Suprapubic skin (tissue), 4 donors: ENCODE measurements around the gene NT5DC3. TPM values are rescaled to one million over a fixed set of nuclear protein-coding genes. Genes with fewer than 3 reads are reported as not detected.

Source experiments
- DNase-seq, 2 donors: peaks; one replicate each; pipeline ENCODE4 v3.0.0-alpha.2; 2019; ENCODE audit warnings: low spot score in 2 of 2
- H3K27ac ChIP-seq: fragments of 200-600 bp; sonication (generic); one replicate; pipeline ENCODE4 v1.5.1; 2019
- H3K27me3 ChIP-seq: fragments of 200-600 bp; sonication (generic); one replicate; pipeline ENCODE4 v1.5.1; 2019
- H3K36me3 ChIP-seq: fragments of 200-600 bp; sonication (generic); one replicate; pipeline ENCODE4 v1.5.1; 2019
- H3K4me1 ChIP-seq: fragments of 200-600 bp; sonication (generic); one replicate; pipeline ENCODE4 v1.5.1; 2019
- H3K4me3 ChIP-seq: fragments of 200-600 bp; sonication (generic); one replicate; pipeline ENCODE4 v1.5.1; 2019; ENCODE audit warnings: mild to moderate bottlenecking
- H3K9me3 ChIP-seq: fragments of 200-600 bp; sonication (generic); one replicate; pipeline ENCODE4 v1.5.1; 2019
- CTCF ChIP-seq, 2 donors: fragments of 200-600 bp in 1 of 2; fragments of 450-650 bp in 1 of 2; sonication (generic) in 1 of 2; IDR thresholded peaks; one replicate each; pipeline ENCODE4 v1.5.1; 2016 to 2019; ENCODE audit warnings: antibody characterized with exemption in 2 of 2, mild to moderate bottlenecking in 1 of 2, moderate library complexity in 1 of 2
- EP300 ChIP-seq: sonication (generic); formaldehyde crosslinking; IDR thresholded peaks from one replicate; pipeline ENCODE4 v1.6.1; 2017; ENCODE audit warnings: antibody characterized with exemption
- POLR2A ChIP-seq, 2 donors: fragments of 450-650 bp; IDR thresholded peaks; one replicate each; pipeline ENCODE4 v1.6.1; 2017; ENCODE audit warnings: antibody characterized with exemption in 2 of 2, mild to moderate bottlenecking in 2 of 2, moderate library complexity in 2 of 2
- POLR2AphosphoS5 ChIP-seq, 3 donors: sonication (generic); formaldehyde crosslinking; IDR thresholded peaks; one replicate each; pipeline ENCODE4 v1.6.1; 2017; ENCODE audit warnings: antibody characterized with exemption in 3 of 3
- WGBS: methylation state at CpG from one replicate; pipeline ENCODE4 v1.1.5; 2018; 5-methylcytosine and 5-hydroxymethylcytosine counted together
- total RNA-seq, 4 donors: library from RNA; depleted of rRNA; stranded (reverse); fragments of >200 nt; gene quantifications; one replicate each; pipeline ENCODE4 v1.1.0, GENCODE V29; 2016

The NT5DC3 gene
- total RNA-seq, 4 donors from 2014 or later = 4.2 to 6.5 (median 5.0) TPM

- Histone ChIP-seq H3K9me3 (no peaks in the 10 kb centered on the region), H3K4me1 (peaks cover 3% of the 10 kb centered on the region), H3K4me3 (no peak overlapping the region), H3K27ac (no peak overlapping the region), H3K27me3 (no peaks in the 10 kb centered on the region), H3K36me3 (no peaks in the 10 kb centered on the region)
- no peak for DNase-seq
- TF ChIP-seq EP300 = no peak
Observed at GRCh38 chr12:103823871-103824270, 17.2 kb downstream of the NT5DC3 start.

GRCh38 chr12:103821773-103822172 lies 19.3 kb downstream of the NT5DC3 start:
- no peak for DNase-seq
- 55% methylated on average over 1 of the region's 1 CpG for WGBS
- Histone ChIP-seq H3K4me1 (no peaks in the 10 kb centered on the region), H3K36me3 (no peaks in the 10 kb centered on the region), H3K27ac (no peak overlapping the region), H3K27me3 (no peaks in the 10 kb centered on the region), H3K4me3 (no peak overlapping the region), H3K9me3 (no peaks in the 10 kb centered on the region)
- no peak for TF ChIP-seq POLR2A (IDR thresholded peaks at IDR 0.05)
- no peak for TF ChIP-seq POLR2AphosphoS5 (IDR thresholded peaks at IDR 0.05)
- TF ChIP-seq EP300 = no peak
- TF ChIP-seq CTCF (IDR thresholded peaks at IDR 0.05) = no peak

GRCh38 chr12:103820881-103821489 lies 20.0 kb downstream of the NT5DC3 start:
- Histone ChIP-seq H3K36me3 (no peaks in the 10 kb centered on the region), H3K4me1 (no peaks in the 10 kb centered on the region), H3K9me3 (no peaks in the 10 kb centered on the region), H3K27ac (no peak overlapping the region), H3K27me3 (no peaks in the 10 kb centered on the region), H3K4me3 (no peak overlapping the region)
- no peak for TF ChIP-seq POLR2A (IDR thresholded peaks at IDR 0.05)
- no peak for TF ChIP-seq EP300
- TF ChIP-seq CTCF (IDR thresholded peaks at IDR 0.05) = no peak
- no peak for TF ChIP-seq POLR2AphosphoS5 (IDR thresholded peaks at IDR 0.05)
- no peak for DNase-seq
- 89% methylated on average over 3 of the region's 3 CpGs for WGBS

- no peaks in the 10 kb centered on the region for H3K27me3 ChIP-seq
- H3K36me3 ChIP-seq = no peaks in the 10 kb centered on the region
- no peak for DNase-seq
- TF ChIP-seq POLR2A (IDR thresholded peaks at IDR 0.05) = no peak
- TF ChIP-seq POLR2AphosphoS5 (IDR thresholded peaks at IDR 0.05) = no peak
- no peak for TF ChIP-seq EP300
- no peak for TF ChIP-seq CTCF (IDR thresholded peaks at IDR 0.05)
- no peaks in the 10 kb centered on the region for H3K4me1 ChIP-seq
- no peak overlapping the region for H3K27ac ChIP-seq
- no peak overlapping the region for H3K4me3 ChIP-seq
- H3K9me3 ChIP-seq = no peaks in the 10 kb centered on the region
Observed at GRCh38 chr12:103820361-103820760, 20.7 kb downstream of the NT5DC3 start.

- no peaks in the 10 kb centered on the region for H3K9me3 ChIP-seq
- TF ChIP-seq POLR2A (IDR thresholded peaks at IDR 0.05) = no peak
- no peak for TF ChIP-seq EP300
- TF ChIP-seq CTCF (IDR thresholded peaks at IDR 0.05) = no peak
- no peak for TF ChIP-seq POLR2AphosphoS5 (IDR thresholded peaks at IDR 0.05)
- no peak overlapping the region for H3K27ac ChIP-seq
- H3K4me3 ChIP-seq = no peak overlapping the region
- no peaks in the 10 kb centered on the region for H3K4me1 ChIP-seq
- DNase-seq = no peak
- WGBS = 97% methylated on average over 2 of the region's 2 CpGs
- no peaks in the 10 kb centered on the region for H3K36me3 ChIP-seq
- no peaks in the 10 kb centered on the region for H3K27me3 ChIP-seq
Observed at GRCh38 chr12:103819892-103820291, 21.1 kb downstream of the NT5DC3 start.

- Histone ChIP-seq H3K27ac (no peak overlapping the region), H3K9me3 (no peaks in the 10 kb centered on the region), H3K4me3 (no peak overlapping the region), H3K27me3 (no peaks in the 10 kb centered on the region), H3K36me3 (no peaks in the 10 kb centered on the region), H3K4me1 (no peaks in the 10 kb centered on the region)
- no peak for DNase-seq
- TF ChIP-seq POLR2A (IDR thresholded peaks at IDR 0.05) (no peak), CTCF (IDR thresholded peaks at IDR 0.05) (no peak), EP300 (no peak), POLR2AphosphoS5 (IDR thresholded peaks at IDR 0.05) (no peak)
- WGBS = 80% methylated on average over 2 of the region's 2 CpGs
Observed at GRCh38 chr12:103819312-103819711, 21.7 kb downstream of the NT5DC3 start.
